GM12801 (cell line): ENCODE measurements around the gene PCDHA7.
"Not testable (repeated sequence)": the region's sequence is repeated elsewhere in the genome, so short reads cannot be mapped to it uniquely, and the experiment has no call there.

ENCODE experiments used
- CTCF ChIP-seq: IDR thresholded peaks from one replicate; pipeline ENCODE4 v1.5.1; 2011; ENCODE audit warnings: control low read depth; ENCODE audit not compliant: insufficient read length; ENCODE audit errors: extremely low read depth

PCDHA7 gene

DNA sequence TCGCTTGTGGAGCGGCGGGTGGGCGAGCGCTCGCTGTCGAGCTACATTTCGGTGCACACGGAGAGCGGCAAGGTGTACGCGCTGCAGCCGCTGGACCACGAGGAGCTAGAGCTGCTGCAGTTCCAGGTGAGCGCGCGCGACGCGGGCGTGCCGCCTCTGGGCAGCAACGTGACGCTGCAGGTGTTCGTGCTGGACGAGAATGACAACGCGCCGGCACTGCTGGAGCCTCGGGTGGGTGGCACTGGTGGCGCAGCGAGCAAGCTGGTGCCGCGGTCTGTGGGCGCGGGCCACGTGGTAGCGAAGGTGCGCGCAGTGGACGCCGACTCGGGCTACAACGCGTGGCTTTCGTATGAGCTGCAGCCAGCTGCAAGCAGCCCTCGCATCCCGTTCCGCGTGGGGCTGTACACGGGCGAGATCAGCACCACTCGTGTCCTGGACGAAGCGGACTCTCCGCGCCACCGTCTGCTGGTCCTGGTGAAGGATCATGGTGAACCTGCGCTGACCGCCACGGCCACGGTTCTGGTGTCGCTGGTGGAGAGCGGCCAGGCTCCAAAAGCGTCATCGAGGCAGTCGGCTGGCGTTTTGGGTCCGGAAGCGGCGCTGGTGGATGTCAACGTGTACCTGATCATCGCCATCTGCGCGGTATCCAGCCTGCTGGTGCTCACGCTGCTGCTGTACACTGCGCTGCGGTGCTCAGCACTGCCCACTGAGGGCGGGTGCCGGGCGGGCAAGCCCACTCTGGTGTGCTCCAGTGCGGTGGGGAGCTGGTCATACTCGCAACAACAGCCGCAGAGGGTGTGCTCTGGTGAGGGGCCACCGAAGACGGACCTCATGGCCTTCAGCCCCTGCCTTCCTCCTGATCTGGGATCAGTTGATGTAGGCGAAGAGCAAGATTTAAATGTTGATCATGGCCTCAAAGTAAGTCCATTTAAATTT lies 9.0 kb downstream of the PCDHA7 start:
- no peak for TF ChIP-seq CTCF

DNA sequence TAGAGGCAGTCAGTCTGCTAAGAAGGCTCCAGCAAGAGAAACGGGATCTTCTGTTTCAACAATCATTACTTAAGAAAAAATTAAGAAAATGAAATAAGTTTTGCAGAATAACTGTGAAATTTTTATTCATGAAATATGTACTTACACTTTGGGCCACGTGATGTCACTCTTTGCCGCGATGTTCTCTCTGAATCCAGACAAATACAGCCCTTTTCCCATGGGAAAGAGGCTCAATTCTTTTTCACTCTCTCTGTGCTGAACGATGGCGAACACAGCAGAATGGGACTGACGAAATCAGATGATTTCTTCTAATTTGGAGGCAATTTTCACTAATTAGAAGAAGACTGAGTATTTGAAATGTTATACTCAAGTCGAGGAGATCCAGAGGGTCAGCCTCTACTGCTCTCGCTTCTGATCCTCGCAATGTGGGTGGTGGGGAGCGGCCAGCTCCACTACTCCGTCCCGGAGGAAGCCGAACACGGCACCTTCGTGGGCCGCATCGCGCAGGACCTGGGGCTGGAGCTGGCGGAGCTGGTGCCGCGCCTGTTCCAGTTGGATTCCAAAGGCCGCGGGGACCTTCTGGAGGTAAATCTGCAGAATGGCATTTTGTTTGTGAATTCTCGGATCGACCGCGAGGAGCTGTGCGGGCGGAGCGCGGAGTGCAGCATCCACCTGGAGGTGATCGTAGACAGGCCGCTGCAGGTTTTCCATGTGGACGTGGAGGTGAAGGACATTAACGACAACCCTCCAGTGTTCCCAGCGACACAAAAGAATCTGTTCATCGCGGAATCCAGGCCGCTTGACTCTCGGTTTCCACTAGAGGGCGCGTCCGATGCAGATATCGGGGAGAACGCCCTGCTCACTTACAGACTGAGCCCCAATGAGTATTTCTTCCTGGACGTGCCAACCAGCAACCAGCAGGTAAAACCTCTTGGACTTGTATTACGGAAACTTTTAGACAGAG lies 14.4 kb downstream of the PCDHA7 start, which contains the start of gene PCDHA9:
PCDHA9 (plus strand) TSS at position 244 of the 964 bp plus-strand sequence; CDS start at position 358, 114 bp downstream.
- TF ChIP-seq CTCF, result not testable (repeated sequence)

GRCh38 chr5:140855772-140856674 lies 22.0 kb downstream of the PCDHA7 start, which contains the start of gene PCDHA10:
Gene PCDHA10, plus strand, starts transcription at chr5:140855897. Its CDS starts 152 bp downstream, at chr5:140856049.
- no peak for TF ChIP-seq CTCF

DNA sequence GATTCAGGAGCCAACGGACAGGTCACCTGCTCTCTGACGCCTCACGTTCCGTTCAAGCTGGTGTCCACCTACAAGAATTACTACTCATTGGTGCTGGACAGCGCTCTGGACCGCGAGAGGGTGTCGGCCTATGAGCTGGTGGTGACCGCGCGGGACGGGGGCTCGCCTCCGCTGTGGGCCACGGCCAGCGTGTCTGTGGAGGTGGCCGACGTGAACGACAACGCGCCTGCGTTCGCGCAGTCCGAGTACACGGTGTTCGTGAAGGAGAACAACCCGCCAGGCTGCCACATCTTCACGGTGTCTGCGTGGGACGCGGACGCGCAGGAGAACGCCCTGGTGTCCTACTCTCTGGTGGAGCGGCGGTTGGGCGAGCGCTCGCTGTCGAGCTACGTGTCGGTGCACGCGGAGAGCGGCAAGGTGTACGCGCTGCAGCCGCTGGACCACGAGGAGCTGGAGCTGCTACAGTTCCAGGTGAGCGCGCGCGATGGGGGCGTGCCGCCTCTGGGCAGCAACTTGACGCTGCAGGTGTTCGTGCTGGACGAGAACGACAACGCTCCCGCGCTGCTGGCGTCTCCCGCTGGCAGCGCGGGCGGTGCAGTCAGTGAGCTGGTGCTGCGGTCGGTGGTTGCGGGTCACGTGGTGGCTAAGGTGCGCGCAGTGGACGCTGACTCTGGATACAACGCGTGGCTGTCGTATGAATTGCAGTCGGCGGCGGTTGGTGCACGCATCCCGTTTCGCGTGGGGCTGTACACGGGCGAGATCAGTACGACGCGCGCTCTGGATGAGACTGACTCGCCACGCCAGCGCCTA lies 23.3 kb downstream of the PCDHA7 start:
- no peak for TF ChIP-seq CTCF

DNA sequence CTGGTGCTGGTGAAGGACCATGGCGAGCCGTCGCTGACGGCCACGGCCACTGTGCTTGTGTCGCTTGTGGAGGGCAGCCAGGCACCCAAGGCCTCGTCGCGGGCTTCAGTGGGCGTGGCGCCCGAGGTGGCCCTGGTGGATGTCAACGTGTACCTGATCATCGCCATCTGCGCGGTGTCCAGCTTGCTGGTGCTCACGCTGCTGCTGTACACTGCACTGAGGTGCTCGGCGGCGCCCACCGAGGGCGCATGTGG lies 23.8 kb downstream of the PCDHA7 start:
- TF ChIP-seq CTCF, result no peak

DNA sequence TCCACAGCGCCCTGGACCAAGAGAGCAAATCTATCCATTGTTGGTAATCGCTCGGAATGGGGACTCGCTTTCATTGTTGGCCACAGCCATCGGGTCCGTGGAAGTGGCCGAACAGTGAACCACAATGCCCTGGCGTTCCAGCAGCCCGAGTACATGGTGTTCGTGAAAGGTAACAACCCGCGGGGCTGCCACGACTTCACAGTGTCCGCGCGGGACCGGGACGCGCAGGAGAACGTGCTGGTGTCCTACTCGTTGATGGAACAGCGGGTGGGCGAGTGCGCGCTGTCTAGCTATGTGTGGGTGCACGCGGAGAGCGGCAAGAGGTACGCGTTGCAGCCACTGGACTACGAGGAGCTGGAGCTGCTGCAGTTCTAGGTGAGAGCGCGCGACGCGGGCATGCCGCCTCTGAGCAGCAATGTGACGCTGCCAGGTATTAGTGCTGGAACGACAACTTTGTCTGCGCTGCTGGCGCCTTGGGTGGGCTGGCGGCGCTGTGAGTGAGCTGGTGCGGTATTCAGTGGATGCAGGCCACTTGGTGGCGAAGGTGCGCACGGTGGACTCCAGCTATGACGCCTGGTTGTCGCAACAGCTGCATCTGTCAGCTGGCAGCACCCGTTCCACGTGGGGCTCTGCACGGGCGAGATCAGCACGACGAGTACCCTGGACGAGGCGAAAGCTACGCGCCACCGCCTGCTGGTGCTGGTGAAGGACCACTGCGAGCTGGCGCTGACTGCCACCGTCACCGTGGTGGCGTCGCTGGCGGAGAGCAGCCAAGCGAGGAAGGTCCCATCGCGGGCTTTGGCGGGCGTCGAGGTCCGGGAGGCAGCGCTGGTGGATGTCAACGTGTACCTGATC lies 28.6 kb downstream of the PCDHA7 start:
- TF ChIP-seq CTCF, result no peak
